Nephron (organoid): ENCODE measurements around the gene C17orf100.

Experiments used
- H3K27ac Mint-ChIP-seq, 3 experiments: 2 replicates each; pipeline ENCODE4 v1.8.0; 2020; ENCODE audit warnings: mixed read lengths in 3 of 3, mild to moderate bottlenecking in 2 of 3, moderate library complexity in 1 of 3
- H3K27me3 Mint-ChIP-seq: 2 replicates; pipeline ENCODE4 v1.8.0; 2021; ENCODE audit warnings: low read depth, mild to moderate bottlenecking, moderate library complexity, mixed read lengths
- H3K36me3 Mint-ChIP-seq: 2 replicates; pipeline ENCODE4 v1.8.0; 2020; ENCODE audit warnings: low read depth, mixed read lengths
- H3K4me1 Mint-ChIP-seq: 2 replicates; pipeline ENCODE4 v1.8.0; 2020; ENCODE audit warnings: mixed read lengths
- H3K4me3 Mint-ChIP-seq, 3 experiments: 2 replicates each; pipeline ENCODE4 v1.8.0; 2020; ENCODE audit warnings: mild to moderate bottlenecking in 3 of 3, mixed read lengths in 3 of 3, moderate library complexity in 2 of 3
- H3K9me3 Mint-ChIP-seq: 2 replicates; pipeline ENCODE4 v1.8.0; 2020; ENCODE audit warnings: mixed read lengths
- CTCF ChIP-seq, 3 experiments: fragments of 200-600 bp; sonication (generic); IDR thresholded peaks; one replicate each; pipeline ENCODE4 v1.5.0; 2021; ENCODE audit warnings: antibody characterized with exemption in 3 of 3; ENCODE audit not compliant: unreplicated experiment in 3 of 3

The C17orf100 gene

GRCh38 chr17:6677946-6678345 is 26.4 kb downstream of the C17orf100 start:
- H3K4me1 Mint-ChIP-seq, result no peaks in the 10 kb centered on the region
- no peak overlapping the region for H3K4me3 Mint-ChIP-seq

GRCh38 chr17:6679241-6679640 is 27.7 kb downstream of the C17orf100 start:
- no peak for TF ChIP-seq CTCF (IDR thresholded peaks at IDR 0.05; ENCODE audit: unreplicated experiment in 3 of 3)
- H3K4me1 Mint-ChIP-seq, result no peaks in the 10 kb centered on the region
- H3K27me3 Mint-ChIP-seq, result peaks cover 27% of the 10 kb centered on the region
- H3K9me3 Mint-ChIP-seq, result no peaks in the 10 kb centered on the region
- H3K27ac Mint-ChIP-seq, result no peak overlapping the region
- H3K4me3 Mint-ChIP-seq, result no peak overlapping the region
- no peaks in the 10 kb centered on the region for H3K36me3 Mint-ChIP-seq

More at GRCh38 chr17:6677946-6678345, 26.4 kb downstream of the C17orf100 start:
- no peak for TF ChIP-seq CTCF (IDR thresholded peaks at IDR 0.05; ENCODE audit: unreplicated experiment in 3 of 3)
- Mint-ChIP-seq H3K36me3 (no peaks in the 10 kb centered on the region), H3K27ac (no peak overlapping the region), H3K27me3 (peaks cover 25% of the 10 kb centered on the region), H3K9me3 (no peaks in the 10 kb centered on the region)

- H3K4me1 Mint-ChIP-seq, result no peaks in the 10 kb centered on the region
- no peak for TF ChIP-seq CTCF (IDR thresholded peaks at IDR 0.05; ENCODE audit: unreplicated experiment in 3 of 3)
- no peak overlapping the region for H3K4me3 Mint-ChIP-seq
- H3K27me3 Mint-ChIP-seq, result peaks cover 35% of the 10 kb centered on the region
- H3K36me3 Mint-ChIP-seq, result no peaks in the 10 kb centered on the region
- no peak overlapping the region for H3K27ac Mint-ChIP-seq
- H3K9me3 Mint-ChIP-seq, result no peaks in the 10 kb centered on the region
Observed at GRCh38 chr17:6681176-6681575, 29.6 kb downstream of the C17orf100 start.

GRCh38 chr17:6681671-6682070 is 30.1 kb downstream of the C17orf100 start:
- Mint-ChIP-seq H3K27ac (no peak overlapping the region), H3K36me3 (no peaks in the 10 kb centered on the region), H3K4me1 (no peaks in the 10 kb centered on the region), H3K4me3 (no peak overlapping the region), H3K27me3 (peaks cover 37% of the 10 kb centered on the region), H3K9me3 (no peaks in the 10 kb centered on the region)
- no peak for TF ChIP-seq CTCF (IDR thresholded peaks at IDR 0.05; ENCODE audit: unreplicated experiment in 3 of 3)

- H3K27ac Mint-ChIP-seq, result no peak overlapping the region
- H3K36me3 Mint-ChIP-seq, result no peaks in the 10 kb centered on the region
- no peak overlapping the region for H3K4me3 Mint-ChIP-seq
- no peak for TF ChIP-seq CTCF (IDR thresholded peaks at IDR 0.05; ENCODE audit: unreplicated experiment in 3 of 3)
- no peaks in the 10 kb centered on the region for H3K9me3 Mint-ChIP-seq
- H3K27me3 Mint-ChIP-seq, result peaks cover 43% of the 10 kb centered on the region
- no peaks in the 10 kb centered on the region for H3K4me1 Mint-ChIP-seq
Observed at GRCh38 chr17:6682339-6682738, 30.8 kb downstream of the C17orf100 start.

GRCh38 chr17:6683081-6683684 is 31.6 kb downstream of the C17orf100 start:
- no peak for TF ChIP-seq CTCF (IDR thresholded peaks at IDR 0.05; ENCODE audit: unreplicated experiment in 3 of 3)
- Mint-ChIP-seq H3K9me3 (no peaks in the 10 kb centered on the region), H3K27ac (no peak overlapping the region), H3K4me3 (no peak overlapping the region), H3K4me1 (no peaks in the 10 kb centered on the region), H3K36me3 (no peaks in the 10 kb centered on the region), H3K27me3 (peaks cover 38% of the 10 kb centered on the region)
